Keratinocyte (primary cell): Measurements from ENCODE around the gene PUS1.

Experiments
- CTCF ChIP-seq, 3 experiments: IDR thresholded peaks in 1 of 3; conservative IDR thresholded peaks in 1 of 3; optimal IDR thresholded peaks in 1 of 3; 2 replicates in 2 of 3; 3 replicates in 1 of 3; pipeline versions ENCODE3 to v1.5.1; 2011; ENCODE audit warnings: low read length in 3 of 3, mild to moderate bottlenecking in 3 of 3, moderate library complexity in 2 of 3, control low read depth in 1 of 3, inconsistent platforms in 1 of 3; ENCODE audit not compliant: insufficient read depth in 2 of 3; ENCODE audit errors: extremely low read depth in 1 of 3
- EZH2 ChIP-seq: IDR thresholded peaks from one replicate; pipeline ENCODE4 v1.6.1; 2012; ENCODE audit warnings: inconsistent platforms, mild to moderate bottlenecking, low read length, moderate library complexity

- TF ChIP-seq EZH2 = no peak
- no peak for TF ChIP-seq CTCF (optimal IDR thresholded peaks at IDR 0.05 in 1 of 3, IDR thresholded peaks at IDR 0.05 in 1 of 3, conservative IDR thresholded peaks at IDR 0.05 in 1 of 3; ENCODE audit: extremely low read depth in 1 of 3, insufficient read depth in 2 of 3, low read length in 3 of 3)
Observed at GRCh38 chr12:131986910-131987309, 57.8 kb downstream of the PUS1 start.
